Putamen (tissue), 1 donor: Measurements from ENCODE around the gene PBOV1.
A peak's percentile ranks its signal among the peaks of the same experiment; 100 is the strongest.

Experiments used
- DNase-seq: peaks from one replicate; pipeline ENCODE4 v3.0.0-alpha.2; 2016; ENCODE audit warnings: low spot score

Gene PBOV1

DNA sequence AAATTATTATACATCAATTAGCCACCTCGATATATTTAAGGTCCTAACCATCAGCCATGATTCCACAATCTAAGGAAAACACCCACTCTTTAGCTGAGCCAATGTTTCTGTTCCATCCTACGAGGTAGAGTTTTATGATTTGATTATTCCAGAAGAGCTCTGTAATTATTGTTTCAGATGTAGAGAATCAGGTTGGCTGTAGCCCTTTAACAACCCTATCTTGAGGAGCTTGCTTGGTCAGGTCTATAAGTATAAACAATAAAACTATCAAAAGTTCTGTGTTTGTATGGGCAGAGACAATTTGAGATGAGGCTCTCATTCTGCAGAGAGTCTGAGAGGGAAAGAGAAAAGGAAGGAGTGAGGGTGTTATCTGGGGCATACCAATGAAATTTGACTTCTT, at the start of gene PBOV1:
PBOV1 (minus strand) TSS at position 43 of the 400 bp plus-strand sequence. CDS start 96 bp downstream, outside the sequence.
- no peak for DNase-seq

DNA sequence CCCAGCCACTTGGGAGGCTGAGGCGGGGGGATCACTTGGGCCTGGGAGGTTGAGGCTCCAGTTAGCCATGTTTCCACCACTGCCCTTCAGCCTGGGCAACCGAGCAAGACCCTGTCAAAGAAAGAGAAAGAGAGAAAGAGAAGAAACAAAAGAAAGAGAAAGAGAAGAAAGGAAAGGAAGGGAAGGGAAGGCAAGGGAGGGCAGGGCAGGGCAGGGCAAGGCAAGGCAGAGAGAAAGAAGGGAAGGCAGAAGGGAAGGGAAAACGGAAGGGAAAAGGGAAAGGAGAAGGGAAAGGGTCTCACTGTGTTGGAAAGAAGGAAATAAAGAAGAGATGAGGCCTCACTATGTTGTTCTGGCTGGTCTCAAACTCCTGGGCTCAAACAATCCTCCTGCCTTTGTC, 47.8 kb upstream of the PBOV1 start:
- no peak for DNase-seq

DNA sequence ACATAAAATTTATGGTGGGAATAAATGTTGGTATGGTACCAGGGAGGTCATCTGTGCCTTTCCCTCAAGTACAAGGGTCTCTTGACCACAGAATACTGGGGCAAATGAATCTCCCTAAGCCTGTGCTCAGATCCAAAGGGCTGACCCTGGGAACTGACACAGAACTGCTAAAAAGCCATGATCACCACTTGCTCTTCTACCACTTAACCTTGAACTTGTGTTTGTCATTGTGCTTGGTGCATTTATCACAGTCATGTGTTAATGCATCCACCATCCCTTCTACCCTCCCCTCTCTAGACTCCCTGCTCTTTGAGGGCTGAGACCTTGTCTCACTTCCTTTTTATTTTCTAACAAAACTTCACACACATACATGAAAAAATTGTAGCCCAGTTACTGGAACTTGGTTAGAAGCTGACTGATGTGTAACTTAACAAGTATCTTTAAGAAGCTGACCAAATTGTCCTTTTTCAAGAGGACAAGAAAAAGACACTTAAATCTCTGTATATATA, 46.1 kb upstream of the PBOV1 start:
- DNase-seq = no peak

DNA sequence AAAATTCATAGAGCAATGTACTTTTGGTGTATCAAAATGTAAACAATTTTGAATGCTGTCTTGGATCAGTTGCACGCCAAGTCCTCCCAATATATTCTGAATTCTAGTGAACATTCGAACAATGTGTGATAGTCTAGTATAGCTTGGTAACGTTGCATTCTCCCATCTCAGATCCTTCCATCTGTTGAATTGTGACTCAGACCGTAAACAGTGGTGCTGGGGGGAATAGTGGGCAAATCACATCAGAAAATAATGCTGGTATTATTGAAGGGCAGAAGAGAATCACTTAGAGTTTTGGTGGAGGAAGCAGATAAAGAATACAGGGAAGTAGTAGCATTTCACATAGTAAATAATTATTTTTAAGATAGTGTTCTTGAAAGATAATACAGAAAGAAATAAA, 45.7 kb upstream of the PBOV1 start:
- peak; percentile 36 for DNase-seq

DNA sequence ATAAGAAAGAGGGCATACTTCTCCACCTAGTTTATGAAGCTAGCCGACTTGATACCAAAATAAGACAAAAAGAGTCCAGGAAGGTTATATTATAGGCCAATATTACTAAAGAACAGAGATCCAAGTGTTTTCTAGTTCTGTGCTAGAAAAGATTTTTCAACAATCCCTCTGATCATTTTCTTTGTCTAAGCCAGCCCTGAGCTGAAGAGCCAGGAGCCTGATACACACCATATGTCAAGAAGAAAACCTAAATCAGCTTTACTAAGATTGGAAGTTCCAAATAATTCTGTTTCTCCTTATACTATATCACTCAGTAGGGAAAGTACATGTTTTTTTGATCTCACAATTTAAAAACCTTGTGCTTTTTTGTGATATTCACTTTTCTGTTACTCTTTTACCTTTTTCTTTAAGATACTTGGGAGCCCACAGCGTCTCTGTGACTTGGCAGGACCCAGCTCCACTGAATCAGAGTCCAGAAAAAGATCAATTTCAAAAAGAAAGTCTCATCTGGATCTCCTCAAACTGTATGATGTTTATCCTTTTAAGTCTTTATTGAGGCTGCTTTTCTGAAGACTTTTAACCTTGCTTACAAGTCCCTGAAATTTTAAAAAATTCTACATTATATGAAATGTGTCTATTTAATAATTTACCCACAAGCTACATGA, 43.0 kb upstream of the PBOV1 start:
- DNase-seq = no peak

DNA sequence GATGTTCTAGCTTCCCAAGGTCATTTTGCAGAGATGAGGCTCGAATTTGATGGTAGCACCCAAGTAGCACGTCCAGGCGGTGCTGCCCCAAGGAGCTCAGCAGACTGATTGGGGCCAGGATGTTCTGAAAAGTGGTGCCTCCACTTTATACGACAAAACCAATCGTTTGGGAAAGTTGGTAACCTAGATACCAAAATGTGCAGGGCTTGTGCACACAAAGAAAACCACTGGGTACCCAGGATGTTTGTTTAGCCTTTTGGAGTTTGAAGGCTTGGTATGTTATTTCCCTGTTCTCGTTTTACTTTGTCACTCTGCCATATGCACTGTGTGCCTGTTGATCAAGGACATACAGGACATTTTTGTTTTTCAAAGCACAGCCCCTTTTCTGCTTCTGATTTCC, 40.7 kb upstream of the PBOV1 start:
- no peak for DNase-seq

DNA sequence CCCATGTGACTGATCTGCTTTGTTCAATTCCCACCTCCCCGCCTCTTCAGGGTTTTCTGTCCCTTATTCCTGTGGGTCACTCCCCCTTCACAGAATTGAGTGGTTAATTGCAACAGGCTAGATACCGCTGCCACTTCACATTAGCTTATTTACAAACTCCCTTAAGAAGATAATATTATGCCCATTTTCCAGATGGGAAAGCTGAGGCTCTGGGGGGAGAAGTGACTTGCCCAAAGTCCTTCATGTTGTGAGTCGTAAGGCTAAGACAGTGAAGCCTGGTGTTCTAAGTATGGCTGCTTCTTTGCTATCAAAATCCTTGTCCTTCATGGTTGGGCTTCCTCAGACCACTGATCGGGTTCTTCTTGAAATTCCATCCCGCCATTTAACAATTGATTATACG, 39.9 kb upstream of the PBOV1 start:
- DNase-seq = no peak

DNA sequence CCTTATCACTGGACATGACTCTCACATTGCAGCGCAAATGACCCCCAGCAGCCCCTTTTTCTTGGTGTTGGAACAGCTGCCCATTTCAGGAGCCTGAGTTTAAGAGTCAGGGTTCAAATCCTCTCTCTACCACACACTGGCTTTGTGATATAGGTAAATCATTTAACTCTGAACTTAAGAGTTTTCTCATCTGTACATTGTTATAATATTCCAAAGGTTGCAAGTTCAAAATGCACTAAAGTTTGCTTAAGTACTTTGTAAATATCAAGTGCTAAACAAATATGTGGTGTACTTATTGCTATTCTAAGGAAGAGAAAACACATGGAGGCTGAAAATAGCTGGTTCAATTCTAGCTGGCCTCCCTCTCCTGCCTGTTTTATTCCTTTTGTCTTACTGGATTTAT, 39.3 kb upstream of the PBOV1 start:
- no peak for DNase-seq

DNA sequence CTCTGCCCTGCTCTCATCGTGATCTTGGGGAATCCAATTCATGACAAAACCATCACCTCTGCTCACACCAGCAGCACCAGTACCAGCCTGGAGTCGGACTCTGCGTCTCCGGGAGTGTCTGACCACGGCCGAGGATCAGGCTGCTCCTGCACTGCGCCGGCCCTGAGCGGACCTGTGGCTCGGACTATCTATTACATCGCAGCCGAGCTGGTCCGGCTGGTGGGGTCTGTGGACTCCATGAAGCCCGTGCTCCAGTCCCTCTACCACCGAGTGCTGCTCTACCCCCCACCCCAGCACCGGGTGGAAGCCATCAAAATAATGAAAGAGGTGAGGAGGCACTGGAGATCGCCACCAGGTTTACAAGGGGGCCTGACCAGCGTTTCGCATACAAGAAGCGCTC, 37.2 kb upstream of the PBOV1 start:
- no peak for DNase-seq

DNA sequence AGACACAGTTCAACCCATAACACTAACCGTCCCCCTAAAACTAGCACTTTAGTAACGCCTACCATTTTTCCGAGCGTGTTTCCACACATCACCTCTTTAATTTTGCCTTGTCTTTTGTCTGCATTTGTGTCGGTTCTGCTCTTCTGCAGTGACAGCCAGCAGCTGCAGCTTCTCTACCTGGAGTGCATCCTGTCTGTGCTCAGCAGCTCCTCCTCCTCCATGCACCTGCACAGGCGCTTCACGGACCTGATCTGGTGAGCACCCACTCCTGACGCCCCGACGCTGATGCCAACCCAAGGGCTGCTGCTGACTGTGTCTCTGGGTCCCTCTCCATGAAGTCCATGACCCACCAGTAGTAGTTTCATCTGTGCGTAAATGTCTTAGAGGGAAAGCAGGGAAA, 35.4 kb upstream of the PBOV1 start:
- no peak for DNase-seq

DNA sequence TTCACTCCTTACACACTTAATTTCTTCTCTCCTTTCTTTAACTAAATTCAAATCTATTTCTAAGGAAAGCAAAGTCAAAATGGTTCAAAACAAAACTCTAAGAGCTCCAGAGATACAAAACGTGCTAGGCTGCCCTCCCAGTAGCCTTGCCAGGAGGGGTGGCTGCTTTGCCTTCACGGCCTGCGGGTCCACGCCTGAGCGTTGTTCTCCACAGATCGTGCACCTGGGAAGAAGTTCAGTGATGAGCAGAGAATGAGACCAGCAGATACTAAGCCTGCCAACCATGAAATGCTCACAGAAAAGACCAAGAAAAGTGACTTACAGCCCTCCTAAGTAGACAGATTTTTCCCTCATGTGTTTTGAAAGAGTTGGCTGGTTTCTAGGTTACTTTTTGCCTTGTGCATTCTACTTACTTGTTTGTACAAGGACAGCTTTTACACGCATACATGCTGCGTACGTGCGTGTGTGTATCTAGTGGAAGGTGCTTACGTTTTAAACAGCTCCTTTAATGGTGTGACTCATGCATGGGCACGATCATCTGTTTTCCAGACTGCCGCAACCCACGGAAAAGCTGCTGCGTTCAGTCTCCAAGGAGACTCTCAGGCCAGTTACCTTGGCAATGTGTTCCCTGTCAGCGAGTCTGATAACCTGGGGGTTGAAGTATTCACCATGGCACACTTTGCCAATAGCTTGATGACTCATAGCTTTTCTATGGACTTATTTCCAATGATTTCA, 32.4 kb upstream of the PBOV1 start:
- peak; percentile 56 for DNase-seq

DNA sequence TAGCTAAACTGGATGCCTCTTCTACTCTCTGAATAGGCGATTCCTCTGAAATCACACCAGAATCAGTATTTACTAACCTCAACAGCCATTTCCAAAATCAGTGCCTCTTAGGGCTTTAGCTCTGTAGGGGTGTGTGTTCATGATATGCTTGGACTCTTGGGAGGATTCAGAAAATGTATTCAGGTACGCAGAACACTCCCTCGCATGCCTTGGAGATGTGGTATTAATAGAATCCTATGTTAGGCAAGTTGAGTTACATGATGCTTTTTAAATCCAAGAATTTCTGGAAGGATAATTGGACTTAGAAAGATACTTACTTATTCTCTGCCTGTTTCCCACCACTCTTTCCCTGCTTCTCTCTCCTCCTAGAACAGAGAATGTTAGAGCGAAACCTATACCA, 31.8 kb upstream of the PBOV1 start:
- peak; percentile 44 for DNase-seq

DNA sequence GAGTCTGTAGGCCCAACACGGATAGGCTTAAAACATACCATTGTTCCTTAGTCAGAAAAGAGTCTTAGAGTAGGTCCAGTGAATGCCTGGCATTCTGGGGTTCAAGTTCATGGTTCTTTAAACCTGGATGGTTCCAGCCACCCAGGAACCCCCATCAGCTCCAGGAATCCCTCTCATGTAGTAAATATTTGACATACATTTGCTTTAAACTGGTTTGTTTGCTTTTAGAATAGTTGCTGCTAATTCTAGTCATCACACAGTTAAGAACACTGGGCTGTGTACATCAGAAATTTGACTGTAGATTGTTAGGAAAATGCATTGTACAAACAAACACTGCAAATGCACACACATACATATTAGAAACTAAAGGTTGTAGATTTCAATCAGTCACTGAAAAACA, 30.6 kb upstream of the PBOV1 start:
- no peak for DNase-seq

DNA sequence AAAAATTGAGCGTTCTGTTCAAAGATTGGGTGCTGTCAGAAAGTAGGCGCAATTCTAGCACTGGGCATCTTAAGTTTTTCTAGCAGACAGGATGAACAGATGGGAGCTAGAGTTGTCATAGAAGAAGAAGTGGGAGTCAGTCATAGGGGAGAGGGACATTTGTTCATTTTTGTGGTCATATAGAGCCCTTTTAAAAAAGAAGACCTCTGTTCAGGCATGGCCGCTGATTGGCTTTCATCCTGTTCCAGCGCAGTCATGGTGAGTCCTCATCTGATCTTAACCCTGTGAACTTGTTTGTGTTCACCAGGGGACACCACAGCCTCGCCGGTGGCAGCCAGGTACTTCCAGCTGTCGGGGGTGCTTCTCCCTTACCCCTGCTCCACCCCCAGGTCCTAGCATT, 29.7 kb upstream of the PBOV1 start:
- no peak for DNase-seq

DNA sequence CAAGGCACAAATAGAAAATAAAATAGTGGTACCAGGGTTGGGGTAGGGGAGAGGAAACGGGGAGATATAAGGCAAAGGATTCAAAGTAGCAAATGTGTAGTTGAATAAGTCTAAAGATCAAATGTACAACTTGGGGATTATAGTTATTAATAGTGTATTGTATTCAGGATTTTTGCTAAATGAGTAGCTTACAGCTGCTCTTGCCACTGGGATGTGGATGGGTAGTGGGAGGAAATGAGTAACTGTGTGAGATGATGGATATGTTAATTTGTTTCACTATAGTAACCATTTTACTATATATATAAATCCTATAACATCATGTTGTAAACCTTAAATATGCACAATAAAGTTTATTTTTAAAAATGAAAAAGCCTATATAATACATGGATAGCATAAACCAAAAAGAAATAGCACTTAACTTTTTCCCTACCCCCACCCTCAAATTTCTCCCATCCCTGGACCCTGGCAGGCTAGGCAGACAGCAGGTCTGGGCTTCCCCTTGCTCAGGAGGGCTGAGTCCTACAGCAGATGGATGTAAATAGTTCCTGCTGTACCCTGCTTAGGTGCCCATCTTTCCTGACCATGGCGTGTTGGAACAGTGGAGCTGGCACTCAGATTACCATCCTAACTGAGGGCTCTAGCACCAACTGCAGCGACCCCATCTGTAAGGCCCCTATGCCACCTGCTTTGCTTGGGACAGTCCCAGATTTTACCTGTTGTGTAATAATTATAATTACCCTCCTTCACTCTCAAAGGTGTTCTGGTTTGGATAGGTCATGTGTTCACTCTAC, 28.6 kb upstream of the PBOV1 start:
- DNase-seq = no peak

DNA sequence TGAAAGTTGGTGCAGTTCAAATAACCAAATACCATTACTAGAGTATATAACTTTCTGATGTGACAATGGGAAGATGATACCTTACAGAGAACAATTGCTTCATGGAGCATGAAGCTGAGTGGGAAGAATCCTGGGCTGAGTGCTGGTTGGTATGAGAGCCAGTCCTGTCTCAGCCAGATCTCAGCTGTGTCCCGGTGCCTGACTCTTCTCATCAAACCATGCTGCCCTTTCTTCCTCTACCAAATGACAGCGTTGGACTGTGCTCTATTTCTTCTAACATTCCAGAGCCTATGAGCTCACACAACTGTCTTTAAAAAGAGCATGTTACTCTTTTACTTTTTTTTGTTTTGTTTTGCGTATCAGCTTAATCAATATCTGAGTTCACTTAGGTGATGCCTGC, 27.5 kb upstream of the PBOV1 start:
- DNase-seq = no peak

DNA sequence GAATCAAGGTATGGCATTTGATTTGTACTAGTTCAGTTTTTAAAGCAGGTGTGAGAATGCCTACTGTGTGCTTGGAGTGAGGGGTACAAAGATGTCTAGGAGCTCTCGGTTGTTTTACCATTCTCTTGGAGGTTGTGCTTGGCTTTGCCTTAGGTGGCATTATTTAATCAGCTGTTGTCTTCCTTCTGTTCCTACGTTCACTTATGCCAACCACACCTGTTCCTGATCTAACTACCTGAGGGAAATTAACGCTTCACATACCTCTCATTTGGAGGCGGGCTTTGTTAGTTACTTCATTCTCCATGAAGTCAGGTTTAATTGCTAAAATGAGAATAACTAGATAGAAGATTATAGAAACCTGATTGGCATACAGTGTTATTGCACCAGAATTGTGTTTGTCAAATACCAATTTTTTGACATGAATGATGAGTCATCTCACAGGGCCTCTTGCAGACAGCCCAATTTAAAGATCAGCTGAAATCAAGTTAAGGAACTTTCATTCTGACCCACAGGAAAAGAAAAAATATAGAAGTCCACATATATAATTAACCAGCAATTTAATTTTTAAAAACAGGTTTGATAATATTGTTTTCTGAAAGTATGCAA, 24.8 kb upstream of the PBOV1 start:
- DNase-seq = no peak

DNA sequence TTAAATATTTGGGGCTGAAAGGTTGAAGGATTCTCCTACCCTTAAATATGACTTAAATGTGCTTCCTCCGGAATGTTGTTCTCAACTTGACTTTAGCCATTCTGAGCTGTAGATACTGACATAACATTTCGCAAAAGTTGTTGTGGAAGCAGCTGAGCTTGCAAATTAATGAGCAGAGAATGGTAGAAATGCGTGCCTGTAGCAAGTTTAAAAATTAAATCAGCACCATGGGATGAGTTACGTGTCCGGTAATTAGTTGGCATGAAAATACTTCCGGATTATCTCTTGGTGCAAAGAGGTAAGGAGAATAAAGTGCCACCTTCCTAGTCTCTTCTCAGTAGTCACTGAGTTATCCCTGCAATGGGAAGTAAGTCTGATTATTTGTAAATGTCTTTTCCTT, 23.6 kb upstream of the PBOV1 start:
- no peak for DNase-seq

DNA sequence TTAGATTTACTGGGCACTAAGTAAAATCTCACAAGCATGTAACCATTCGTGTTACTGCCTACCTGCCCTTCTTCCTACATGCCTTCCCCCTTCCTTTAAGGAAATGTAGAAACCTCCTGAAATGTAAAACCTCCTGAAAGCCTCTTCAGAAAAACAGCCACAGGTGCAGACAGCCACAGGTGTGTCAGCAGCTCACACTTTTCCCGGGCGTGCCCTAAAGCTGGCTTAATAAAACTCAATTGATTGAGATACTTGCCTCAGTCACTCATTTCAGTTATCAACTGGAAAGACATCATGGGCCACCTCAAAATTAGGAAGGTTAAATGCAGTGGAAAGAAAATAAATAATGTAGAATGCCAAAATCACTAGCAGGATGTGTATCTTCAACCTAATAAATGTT, 23.1 kb upstream of the PBOV1 start:
- no peak for DNase-seq

DNA sequence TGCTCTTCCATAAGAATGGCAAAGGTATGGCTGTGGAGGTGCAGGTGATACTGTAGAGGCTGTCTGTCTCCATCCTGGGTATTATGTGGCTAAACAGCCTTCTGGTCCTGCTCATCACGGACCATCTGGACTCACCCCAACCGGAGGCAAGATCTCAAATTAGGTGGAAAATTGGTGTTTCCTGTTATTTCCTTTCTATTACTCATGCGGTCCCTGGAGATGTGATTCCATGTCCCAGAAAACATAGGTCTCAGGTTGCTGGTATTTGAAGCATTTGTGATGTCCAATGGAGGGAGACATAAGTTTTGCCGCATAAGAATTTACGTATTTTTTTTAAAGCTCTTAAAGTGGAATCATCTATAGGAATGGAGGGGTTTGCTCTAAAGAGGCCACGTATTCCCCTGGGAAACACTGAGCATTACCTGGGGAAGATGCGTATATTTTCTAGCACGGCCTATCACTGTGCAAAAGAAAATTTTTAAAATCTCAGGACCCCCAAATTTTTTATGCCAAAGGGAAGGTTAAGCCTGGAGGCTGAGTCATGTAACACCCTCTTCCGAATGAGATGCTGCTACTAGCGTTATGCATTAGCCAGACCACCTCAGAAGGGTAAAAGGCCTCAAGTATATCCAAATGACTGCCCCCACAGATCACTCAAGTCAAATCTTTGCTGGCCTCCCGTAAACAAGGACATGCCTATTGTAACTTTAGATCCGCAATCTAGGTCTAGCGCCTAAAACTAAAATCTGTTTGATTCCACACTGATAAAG, 22.4 kb upstream of the PBOV1 start:
- DNase-seq = no peak

DNA sequence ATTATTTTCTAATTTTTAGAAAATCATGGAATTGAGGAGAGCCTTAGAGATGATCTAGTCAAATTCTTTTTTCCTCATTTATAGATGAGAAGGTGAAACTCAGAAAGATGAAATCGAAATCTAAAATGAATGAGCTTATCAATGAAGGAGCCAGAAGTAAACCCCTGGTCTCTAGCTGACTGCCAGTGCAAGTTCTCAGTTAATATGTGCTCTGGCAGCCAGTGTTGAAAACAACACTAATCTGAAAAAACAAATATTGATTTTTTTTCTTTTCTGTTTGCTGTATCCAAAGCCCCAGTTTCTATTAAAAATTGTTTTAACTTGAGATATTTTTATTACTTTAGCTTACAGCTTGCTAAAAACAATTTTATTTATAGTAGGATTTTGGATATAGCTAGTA, 21.5 kb upstream of the PBOV1 start:
- DNase-seq = no peak

DNA sequence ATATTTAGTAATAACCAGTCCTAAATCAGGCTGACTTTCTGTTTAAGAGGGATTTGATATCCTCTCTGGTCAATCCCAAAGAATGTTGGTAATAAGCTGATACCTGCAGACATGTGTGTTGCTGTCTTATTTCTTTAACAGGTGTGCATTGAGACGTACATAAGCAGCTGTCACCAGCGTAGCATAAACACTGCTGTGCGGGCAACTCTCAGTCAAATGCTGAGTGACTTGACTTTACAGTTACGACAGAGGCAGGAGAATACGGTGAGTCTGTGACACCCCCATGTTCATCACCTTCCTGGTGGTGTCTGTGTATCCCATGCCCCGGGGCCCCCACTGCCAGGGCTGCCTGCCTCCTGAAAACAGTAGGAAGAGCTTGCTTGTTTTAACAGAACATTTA, 20.1 kb upstream of the PBOV1 start:
- DNase-seq = no peak
